ENCODE measurements around the gene ZSWIM1.

DNA sequence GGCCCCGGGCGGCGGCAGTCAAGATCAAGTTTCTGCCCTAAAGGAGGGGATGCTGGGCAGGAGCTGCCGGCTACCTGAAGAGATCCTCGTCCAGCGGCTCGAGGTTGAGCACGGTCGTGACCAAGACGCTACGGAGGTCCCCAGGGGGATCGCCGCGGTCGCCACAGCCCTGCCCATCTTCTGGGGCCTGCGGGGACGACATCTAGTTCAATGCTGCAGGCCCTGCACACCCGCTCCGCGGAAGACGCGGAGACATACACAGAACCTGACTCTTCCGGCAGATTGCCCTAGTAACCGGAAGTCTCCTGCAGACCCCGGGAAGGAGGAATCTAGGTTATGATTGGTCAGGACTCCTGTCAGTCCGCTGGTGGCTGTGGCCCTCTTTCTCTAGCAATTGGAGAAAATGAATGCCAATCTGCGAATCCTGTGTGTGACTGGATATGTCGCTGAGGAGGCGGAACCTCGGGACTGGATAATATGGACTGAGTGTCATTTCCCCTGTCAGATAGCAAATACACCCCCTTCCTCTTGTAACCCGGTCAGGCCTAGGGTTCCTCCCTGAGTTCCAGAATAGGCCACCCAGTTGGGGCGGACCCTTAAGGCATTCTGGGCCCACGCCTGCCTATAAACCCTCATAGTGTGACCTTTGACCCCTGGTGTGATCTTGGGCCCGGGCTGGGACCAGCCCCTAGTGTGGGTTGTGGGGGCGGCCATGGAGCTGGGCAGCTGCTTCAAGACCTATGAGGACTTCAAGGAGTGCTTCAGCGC is 23.7 kb upstream of the ZSWIM1 start, which contains the start of the genes ACOT8 and ZSWIM3:
- TF ChIP-seq, protein P1, sequence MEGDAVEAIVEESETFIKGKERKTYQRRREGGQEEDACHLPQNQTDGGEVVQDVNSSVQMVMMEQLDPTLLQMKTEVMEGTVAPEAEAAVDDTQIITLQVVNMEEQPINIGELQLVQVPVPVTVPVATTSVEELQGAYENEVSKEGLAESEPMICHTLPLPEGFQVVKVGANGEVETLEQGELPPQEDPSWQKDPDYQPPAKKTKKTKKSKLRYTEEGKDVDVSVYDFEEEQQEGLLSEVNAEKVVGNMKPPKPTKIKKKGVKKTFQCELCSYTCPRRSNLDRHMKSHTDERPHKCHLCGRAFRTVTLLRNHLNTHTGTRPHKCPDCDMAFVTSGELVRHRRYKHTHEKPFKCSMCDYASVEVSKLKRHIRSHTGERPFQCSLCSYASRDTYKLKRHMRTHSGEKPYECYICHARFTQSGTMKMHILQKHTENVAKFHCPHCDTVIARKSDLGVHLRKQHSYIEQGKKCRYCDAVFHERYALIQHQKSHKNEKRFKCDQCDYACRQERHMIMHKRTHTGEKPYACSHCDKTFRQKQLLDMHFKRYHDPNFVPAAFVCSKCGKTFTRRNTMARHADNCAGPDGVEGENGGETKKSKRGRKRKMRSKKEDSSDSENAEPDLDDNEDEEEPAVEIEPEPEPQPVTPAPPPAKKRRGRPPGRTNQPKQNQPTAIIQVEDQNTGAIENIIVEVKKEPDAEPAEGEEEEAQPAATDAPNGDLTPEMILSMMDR (IDR thresholded peaks at IDR 0.05; ENCODE audit: insufficient read depth, low read length), result no peak
- TF ChIP-seq POLR2AphosphoS5 (IDR thresholded peaks at IDR 0.05; ENCODE audit: low read depth), result peak; percentile 69; the same call in 1 of the 2 replicates
- peak; percentile 98 for TF ChIP-seq GABPA (IDR thresholded peaks at IDR 0.05; ENCODE audit: low read depth)
- peak; percentile 55; the same call in 1 of the 2 replicates for TF ChIP-seq SPI1 (IDR thresholded peaks at IDR 0.05; ENCODE audit: borderline replicate concordance, low read depth)

Data from HL-60 (cell line).